HG03354 (cell line): ENCODE results near the gene ULK4.
"Not testable (repeated sequence)": the region's sequence is repeated elsewhere in the genome, so short reads cannot be mapped to it uniquely, and the experiment has no call there.

Experiments
- ATAC-seq: cut with Tn5 transposase; IDR thresholded peaks from one replicate; pipeline ENCODE4 v1.9.1; 2021; ENCODE audit warnings: mild to moderate bottlenecking; ENCODE audit not compliant: unreplicated experiment, poor library complexity, severe bottlenecking

The ULK4 gene

DNA sequence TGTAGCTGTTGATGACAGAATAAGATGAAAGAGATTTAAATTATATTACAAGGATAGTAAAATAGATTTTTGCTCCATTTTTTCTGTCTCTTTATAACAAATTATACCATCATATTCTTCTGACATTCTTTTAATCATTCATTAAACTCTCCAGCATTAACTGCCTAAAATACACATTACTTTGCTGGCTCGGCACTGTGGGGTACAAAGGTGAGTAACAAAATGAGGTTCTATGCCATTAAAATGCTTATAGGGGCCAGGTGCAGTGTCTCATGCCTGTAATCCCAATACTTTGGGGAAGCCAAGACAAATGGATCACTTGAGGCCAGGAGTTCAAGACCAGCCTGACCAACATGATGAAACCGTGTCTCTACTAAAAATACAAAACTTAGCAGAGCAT is 81.5 kb downstream of the ULK4 start:
- no peak for ATAC-seq

GRCh38 chr3:41877741-41878140 is 84.2 kb downstream of the ULK4 start:
- not testable (repeated sequence) for ATAC-seq

DNA sequence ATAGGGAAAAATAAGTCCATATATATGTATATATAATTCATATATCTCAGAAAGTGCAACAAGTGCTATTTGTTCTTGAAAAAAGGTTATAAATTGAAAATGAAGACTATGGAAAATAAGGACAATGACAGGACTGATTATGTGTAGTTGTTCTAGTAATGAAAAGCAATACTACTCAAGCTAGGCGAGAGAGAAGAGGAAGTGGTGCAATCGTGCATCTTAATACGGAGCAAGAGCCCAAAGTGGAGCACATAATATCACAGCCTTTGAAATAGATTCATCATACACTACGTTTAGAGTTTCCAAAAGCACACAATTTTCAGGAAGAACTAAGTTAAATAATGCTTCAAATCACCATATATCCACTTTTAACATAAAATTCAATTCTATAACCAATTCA is 87.9 kb downstream of the ULK4 start:
- ATAC-seq, result no peak

DNA sequence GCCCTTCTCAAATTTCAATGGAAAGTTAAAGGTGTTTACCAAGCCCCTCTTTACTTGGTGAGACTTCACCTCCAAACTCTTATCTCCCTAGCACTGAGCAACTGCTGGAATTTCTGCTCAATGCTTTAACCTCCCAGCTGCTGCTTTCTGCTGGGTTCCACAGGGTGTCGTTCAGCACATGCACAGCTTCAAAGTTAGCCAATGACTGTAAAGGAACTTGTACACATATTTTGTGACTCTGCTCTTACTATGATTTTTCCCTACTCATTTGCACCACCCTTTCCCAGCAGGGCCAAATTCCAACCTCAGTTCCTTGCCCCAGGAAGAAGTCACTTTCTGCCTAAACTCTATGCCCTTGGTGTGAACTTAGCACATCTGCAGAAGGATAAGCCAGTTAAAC is 89.7 kb downstream of the ULK4 start:
- no peak for ATAC-seq

DNA sequence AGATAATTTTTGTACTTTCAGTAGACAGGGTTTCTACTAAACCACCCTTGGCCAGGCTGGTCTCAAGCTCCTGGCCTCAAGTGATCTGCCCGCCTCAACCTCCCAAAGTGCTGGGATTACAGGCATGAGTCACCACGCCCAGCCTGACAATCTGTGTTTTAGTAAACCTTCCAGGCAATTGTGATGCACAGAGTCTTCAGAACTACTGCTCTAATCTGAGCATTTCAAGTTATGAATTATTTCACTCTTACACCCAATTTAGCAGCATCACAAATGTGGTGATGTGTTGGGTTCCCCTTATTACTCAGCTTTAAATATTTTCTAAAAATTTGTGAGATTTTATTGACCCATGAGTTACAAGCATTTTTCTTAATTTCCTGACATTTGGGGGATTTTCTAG is 94.4 kb downstream of the ULK4 start:
- no peak for ATAC-seq

DNA sequence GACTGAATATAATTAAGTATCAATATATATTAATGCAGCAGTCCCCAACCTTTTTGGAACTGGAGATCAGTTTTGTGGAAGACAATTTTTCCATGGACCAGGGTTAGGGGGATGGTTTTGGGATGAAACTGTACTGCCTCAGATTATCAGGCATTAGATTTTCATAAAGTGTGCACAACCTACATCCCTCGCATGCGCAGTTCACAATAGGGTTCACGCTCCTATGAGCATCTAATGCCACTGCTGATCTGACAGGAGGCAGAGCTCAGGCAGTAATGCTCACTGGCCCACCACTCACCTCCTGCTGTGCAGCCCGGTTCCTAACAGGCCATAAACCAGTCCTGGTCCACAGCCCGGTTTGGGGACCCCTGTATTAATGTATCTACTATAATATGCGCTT is 95.6 kb downstream of the ULK4 start:
- ATAC-seq, result no peak

DNA sequence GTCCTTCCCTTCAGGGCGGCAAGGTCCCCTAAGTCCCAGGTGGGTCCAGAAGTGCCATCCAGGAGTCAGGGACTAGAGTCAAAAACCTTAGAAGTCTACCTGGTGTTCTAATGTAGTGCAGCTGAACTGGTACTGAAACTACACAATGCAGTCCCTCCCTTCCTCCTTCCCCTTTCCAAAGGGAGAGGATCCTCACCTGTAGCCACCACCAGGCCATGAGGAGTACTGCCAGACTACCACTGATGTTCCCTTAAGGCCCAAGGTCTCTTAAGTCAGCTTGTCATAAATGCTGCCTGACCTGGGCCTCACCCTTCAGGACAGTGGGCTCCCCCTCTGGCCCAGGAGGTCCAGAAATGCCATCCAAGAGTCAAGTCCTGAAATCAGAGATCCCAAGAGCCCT is 98.9 kb downstream of the ULK4 start:
- ATAC-seq, result no peak

DNA sequence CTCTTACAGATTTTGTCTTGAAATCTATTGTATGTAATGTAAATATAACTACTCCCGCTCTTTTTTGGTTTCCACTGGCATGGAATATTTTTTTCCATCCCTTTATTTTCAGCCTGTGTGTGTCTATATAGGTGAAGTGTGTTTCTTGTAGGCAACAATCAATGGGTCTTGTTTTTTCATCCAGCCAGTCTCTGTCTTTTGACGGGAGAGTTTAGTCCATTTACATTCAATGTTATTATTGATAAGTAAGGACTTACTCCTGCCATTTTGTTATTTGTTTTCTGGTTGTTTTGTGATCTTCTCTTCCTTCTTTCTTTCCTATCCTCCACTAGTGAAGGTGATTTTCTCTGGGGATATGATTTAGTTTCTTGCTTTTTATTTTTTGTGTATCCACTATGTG is 101.4 kb downstream of the ULK4 start:
- ATAC-seq, result not testable (repeated sequence)

- no peak for ATAC-seq
Observed at GRCh38 chr3:41854956-41855355, 106.9 kb downstream of the ULK4 start.

DNA sequence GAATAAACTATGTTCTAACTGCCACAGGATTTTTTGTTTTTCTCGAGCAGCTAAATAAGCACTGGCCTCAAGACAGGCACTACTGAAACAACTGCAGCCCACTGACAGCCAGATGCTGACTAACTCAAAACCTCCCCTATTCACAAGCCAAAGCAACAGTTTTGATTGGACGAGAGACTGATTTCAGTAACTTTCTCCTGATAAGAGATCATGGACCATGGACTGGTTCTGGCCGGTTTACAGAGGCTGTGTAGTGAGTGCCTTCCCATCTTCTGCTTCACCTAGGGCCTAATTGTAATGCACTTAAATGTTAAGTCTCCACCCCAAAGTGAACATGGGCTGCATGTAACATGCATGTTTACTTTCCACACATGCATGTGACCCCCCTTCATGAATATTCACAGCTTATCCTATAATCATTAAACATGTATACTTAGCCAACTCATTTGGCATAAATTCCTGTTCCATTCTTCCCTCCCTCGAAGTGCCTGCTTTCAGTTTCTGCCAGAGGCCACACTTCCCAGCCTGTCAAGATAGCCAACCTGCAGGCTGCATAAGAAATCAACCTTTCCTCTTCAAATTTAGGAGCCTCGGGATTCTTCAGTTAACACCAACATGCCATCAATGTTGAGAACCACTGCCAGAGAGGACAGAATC is 108.2 kb downstream of the ULK4 start:
- no peak for ATAC-seq

- ATAC-seq, result no peak
Observed at GRCh38 chr3:41848753-41849574, 112.9 kb downstream of the ULK4 start.

DNA sequence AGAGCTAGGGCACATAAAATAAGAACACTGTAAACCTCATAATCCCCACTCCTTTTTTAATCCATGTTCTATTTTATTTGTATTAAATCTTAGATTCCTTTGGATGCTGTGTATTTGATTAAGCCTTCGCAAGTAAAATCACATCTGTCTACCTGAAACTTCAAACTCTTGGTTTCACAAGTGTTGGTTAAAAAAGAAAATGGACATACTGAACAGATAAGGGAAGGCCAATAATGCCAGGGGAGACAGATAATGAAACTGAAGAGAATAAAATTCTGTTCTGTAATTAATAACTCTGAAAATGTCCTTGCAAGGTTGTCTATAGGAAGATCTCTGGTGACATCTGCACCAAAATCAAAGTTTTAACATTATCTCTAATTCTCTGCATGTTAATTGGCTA is 114.2 kb downstream of the ULK4 start:
- no peak for ATAC-seq

DNA sequence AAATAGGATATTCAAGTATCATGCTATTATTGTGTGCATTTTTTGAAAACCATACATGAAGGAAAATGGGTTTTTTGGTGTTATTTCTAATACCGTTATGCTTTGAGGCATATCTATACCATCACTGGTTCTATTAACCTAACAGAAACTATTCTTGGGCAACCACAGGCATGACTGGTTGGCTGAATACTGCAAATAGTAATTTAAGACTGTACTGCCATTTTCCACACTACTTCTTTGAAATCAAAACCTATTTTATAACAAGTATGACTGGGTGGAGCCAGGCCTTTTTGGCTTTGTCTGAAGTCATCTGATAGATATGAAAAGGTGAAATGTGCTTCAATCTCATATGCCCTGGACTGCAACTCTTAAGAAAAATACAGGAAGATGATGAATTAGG is 115.1 kb downstream of the ULK4 start:
- ATAC-seq, result no peak

DNA sequence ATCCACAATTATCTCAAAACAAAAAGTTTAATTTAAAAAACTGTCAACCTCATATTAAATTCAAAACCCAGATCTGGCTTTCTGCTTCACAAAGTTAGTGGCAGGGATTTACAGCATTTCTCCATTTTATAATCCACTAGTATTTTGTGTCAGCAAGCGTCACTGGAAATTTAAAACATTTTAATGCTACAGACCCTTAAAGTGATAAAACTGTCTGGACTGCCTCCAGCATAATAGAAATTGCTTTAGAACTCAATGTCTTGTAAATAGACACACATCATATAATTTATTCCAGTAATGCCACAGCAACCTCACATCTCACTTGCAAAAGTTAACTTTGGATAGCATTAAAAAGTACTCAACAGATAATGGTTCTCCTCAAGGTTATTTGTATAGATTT is 116.1 kb downstream of the ULK4 start:
- ATAC-seq, result no peak

DNA sequence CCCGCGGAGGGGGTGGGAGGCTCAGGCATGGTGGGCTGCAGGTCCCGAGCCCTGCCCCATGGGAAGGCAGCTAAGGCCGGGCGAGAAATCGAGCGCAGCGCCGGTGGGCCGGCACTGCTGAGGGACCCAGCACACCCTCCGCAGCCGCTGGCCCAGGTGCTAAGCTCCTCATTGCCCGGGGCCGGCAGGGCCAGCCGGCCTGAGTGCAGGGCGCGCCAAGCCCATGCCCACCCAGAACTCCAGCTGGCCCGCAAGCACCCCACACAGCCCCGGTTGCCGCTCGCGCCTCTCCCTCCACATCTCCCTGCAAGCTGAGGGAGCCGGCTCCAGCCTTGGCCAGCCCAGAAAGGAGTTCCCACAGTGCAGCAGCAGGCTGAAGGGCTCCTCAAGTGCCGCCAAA is 117.6 kb downstream of the ULK4 start:
- not testable (repeated sequence) for ATAC-seq

GRCh38 chr3:41840936-41841668 is 120.8 kb downstream of the ULK4 start:
- ATAC-seq, result not testable (repeated sequence)

DNA sequence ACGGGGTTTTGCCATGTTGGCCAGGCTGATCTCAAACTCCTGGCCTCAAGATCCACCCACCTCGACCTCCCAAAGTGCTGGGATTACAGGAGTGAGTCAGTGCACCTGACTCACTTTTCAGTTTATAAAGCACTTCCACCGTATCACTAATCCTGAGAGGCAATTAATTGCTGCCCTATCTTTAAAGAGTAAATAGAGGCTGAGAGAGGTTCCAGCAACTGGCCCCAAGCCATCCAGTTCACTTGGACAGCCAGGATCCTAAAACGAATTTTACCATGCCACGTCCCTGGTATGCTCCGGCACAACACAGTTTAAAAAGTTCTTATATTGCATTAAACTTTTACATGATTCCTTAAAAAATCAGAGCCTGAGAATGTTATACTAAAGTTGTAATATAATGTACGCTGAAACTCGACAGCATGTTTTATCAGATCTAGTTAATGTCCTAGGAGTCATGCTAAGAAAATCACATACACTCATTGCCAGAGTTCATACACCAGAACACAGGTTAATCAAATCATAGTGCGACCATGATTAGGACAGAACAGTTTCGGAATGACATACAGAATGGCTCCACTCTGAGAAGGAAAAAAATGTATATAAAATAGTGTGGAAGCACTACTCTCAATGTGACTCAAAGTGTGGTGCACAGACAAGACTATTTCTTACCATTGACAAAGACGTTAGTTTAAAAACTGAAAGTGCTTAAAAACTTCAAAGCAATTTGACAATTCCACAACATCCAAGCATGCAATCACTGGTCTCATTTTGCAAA is 125.4 kb downstream of the ULK4 start:
- no peak for ATAC-seq

GRCh38 chr3:41833628-41834027 is 128.3 kb downstream of the ULK4 start:
- no peak for ATAC-seq

DNA sequence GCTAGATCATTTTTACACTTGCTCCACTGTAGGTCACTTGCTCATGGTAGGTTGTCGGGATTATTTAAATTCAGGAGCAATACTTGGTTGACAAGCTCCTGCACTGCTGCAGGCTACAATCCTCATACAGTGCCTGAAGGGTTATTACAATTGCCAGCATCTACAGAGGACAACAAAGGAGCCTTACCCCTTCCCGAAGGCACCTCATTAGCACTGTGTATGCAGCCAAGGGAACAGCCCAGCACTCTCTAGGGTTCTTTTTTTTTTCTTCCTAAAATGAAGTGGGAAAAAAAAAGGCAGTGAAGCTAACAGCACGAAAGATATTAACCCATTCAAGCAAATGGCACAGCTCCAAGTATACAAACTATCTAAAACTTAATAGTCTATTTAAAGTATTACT is 142.7 kb downstream of the ULK4 start:
- ATAC-seq, result no peak

GRCh38 chr3:41808618-41809017 is 153.3 kb downstream of the ULK4 start:
- ATAC-seq, result no peak
